Left kidney (tissue), 2 donors: ENCODE measurements around the gene CYP1A2. TPM values are rescaled to one million over a fixed set of nuclear protein-coding genes. Genes with fewer than 3 reads are reported as not detected.

Experiments
- DNase-seq: peaks from one replicate; pipeline ENCODE4 v3.0.0-alpha.2; 2013
- polyA plus RNA-seq: library from polyadenylated mRNA; unstranded; fragments of 120-200 nt; gene quantifications from one replicate; pipeline ENCODE4 v1.2.1, GENCODE V29; 2013; ENCODE audit not compliant: insufficient read length

Gene CYP1A2
- polyA plus RNA-seq, 1 donor, result 0.18 TPM

DNA sequence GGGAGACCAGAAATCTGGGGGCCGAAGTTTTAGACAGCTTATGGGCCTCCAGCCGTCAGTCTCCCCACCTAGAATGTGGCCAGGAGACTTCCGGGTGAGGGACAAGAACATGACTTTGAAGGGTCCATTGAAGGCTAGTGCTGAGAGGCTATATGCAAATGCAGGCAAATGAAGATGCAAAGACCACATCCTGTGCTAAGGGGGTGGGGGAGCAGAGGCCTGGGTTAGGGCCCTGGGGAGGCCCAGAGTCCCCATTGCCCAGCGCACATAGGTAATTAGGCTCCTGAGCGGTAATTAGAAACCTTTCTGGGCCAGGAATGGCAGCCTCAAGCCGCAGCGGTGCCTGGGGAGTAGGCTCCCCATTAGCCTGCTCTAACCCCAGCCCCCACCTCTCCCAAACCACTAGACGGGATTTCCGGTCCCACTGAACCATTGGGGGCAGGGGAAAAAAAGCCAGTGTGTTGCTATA, 40.1 kb downstream of the CYP1A2 start:
- no peak for DNase-seq

GRCh38 chr15:74789171-74789631, 40.6 kb downstream of the CYP1A2 start:
- no peak for DNase-seq

DNA sequence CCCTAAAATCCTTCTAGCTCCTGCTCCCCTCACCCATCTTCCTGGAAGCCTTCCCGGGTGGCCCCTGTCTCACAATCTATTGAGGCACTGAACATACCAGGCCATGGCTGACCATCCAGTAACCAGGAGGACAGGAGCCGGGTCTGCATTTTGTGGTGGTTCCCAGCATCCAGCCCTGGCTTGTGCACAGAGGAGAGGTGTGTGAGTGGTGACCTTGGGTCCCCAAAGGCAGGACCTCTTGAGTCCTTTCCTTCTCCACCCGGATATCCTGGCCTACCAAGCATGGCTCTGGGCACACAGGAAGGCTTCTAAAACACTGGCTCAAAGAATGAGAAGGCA, 41.1 kb downstream of the CYP1A2 start:
- no peak for DNase-seq

DNA sequence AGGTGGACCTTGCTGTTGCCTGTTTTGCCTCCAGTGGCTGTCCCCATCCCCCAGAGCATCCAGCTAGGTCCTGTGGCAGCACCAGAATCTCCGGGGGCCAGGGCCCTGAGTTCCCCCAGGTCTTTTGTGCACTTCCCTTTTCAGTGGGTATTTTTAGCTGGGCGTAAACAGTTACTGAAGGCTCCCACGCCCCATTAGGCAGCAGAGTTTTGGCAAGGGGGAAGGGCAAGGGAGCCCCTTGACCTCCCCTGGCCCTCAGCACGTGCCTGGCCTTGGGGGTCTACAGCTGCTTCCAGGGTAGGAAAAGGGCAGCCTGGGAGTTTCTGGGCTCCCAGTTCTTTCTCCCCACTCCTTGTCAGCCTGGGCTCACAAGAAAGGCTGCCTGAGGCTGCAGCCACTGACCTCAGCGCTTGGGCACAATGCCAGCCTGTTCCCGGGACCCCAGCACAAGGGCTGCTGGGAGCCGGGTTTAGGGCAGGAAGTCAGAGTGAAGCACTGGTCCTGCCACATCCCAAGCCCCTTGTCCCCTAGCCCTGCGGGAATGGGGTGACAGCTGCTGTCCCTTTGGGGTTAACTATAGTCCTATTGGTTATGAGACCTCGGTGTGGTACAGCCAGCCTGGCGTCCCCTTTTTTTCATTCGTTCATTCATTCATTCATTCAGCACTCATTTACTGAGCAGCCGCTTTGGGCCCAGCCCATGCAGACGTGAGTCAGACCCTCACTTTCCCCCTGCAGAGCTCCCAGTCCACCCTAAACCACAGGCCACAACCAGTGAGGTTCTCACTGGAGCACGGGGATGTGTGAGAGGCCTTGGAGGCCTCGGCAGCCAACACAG, 41.7 kb downstream of the CYP1A2 start:
- DNase-seq, result no peak

- no peak for DNase-seq
These were observed 42.4 kb downstream of the CYP1A2 start for GRCh38 chr15:74791007-74791406.

GRCh38 chr15:74791667-74792066, 43.0 kb downstream of the CYP1A2 start:
- DNase-seq, result no peak

- DNase-seq, result no peak
These were observed 43.8 kb downstream of the CYP1A2 start for GRCh38 chr15:74792227-74793016.

DNA sequence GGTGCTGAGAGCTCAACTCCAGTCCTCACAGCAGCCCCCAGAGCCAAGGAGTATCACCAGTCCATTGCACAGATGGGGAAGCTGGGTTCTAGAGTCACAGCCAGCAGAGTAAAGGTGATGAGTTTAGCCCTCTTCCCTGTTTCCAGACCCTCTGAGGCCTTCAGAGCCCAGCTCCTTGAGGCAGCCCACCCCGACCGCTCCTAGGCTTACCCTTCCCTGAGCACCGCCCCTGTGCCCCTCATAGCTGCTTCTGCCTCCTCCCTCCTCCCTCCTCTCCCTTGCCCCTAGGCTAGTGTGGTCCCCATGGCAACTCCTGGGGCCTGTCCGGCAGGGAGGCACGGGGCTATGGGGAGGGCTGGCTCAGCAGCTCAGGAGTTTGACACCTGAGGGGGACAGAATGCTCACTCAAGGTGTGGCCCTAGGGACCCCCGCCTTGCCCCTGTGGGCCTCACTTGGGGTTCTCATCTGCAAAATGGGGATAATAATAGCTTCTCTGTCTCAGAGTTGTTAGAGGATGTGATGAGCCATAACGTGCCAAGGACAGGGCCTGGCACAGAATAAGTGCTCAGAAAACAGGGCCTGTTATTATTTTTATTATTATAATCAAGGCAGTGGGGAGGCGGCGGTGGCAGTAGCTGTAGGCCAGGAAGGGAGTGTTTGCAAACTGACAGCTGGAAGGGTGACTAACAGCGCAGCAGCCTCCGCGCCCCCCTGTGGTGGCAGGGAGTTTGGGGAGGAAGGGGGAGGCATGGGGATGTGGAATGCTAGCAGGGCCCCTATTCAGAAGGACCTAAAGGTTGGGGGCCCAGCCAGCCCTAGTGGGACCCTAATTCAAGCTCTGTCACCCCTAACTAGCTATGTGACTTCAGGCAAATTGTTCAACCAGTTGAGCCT, 44.7 kb downstream of the CYP1A2 start:
- no peak for DNase-seq

- DNase-seq, result no peak
These were observed 45.8 kb downstream of the CYP1A2 start for GRCh38 chr15:74794248-74794969.

GRCh38 chr15:74794970-74795349, 46.3 kb downstream of the CYP1A2 start:
- no peak for DNase-seq

DNA sequence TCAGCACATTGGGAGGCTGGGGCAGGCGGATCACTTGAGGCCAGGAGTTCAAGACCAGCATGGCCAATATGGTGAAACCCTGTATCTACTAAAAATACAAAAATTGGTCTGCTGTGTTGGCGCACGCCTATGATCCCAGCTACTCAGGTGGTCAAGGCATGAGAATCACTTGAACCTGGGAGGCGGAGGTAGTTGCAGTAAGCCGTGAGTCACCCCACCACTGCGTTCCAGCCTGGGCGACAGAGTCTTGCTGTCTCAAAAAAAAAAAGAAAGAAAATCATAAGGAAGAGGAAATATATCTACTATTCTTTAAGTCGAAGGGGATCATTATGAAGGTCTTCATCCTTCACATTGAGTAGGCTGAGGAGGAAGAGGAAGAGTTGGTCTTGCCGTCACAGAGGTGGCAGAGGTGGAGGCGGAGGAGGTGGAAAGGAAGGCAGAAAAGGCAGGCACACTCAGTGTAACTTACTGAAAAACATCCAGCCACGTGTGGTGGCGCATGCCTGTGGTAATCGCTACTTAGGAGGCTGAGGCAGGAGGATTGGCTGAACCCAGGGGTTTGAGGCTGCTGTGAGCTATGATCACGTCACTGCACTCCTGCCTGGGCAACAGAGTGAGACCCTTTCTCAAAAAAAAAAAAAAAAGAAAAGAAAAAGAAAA, 47.5 kb downstream of the CYP1A2 start:
- no peak for DNase-seq

- no peak for DNase-seq
These were observed 50.0 kb downstream of the CYP1A2 start for GRCh38 chr15:74798388-74799254.

GRCh38 chr15:74799255-74799855, 50.7 kb downstream of the CYP1A2 start:
- no peak for DNase-seq

DNA sequence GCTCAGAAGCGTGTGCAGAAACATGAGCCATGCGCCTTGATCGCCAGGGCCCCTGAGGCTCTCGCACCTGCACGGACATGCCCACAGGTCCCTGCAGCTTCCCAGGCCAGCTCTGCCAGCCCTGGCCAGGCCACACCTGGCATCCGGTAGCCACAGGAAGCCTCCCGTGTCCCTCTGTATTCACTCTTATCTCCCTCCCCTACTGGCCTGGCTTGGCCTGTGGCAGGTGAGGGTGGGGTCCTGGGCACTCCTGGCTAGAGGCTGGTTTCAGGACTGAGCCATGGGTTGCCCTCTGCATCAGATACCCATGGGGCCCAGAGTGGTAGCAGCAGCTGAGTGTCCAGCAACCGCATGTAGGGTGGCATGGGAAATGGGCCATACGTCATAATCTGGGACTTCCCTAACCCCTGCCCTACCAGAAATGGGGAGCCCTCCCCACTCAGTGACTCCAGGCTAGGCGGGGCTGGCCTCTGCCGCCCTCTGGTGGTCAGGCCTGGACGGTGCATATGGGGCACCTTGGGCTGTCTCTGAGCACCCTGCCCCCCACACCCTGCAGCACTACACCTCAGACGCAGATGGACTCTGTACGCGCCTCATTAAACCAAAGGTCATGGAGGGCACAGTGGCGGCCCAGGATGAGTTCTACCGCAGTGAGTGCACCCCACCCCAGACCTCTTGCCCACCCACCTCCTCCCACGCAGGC, 51.4 kb downstream of the CYP1A2 start:
- no peak for DNase-seq

GRCh38 chr15:74800559-74801094, 52.0 kb downstream of the CYP1A2 start:
- no peak for DNase-seq

- no peak for DNase-seq
These were observed 52.8 kb downstream of the CYP1A2 start for GRCh38 chr15:74801311-74801997.

DNA sequence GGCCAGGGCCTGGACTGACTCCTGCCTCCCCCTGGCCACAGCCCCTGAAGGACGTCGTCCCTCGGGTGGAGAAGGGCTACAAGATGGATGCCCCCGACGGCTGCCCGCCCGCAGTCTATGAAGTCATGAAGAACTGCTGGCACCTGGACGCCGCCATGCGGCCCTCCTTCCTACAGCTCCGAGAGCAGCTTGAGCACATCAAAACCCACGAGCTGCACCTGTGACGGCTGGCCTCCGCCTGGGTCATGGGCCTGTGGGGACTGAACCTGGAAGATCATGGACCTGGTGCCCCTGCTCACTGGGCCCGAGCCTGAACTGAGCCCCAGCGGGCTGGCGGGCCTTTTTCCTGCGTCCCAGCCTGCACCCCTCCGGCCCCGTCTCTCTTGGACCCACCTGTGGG, 53.6 kb downstream of the CYP1A2 start:
- DNase-seq, result no peak

DNA sequence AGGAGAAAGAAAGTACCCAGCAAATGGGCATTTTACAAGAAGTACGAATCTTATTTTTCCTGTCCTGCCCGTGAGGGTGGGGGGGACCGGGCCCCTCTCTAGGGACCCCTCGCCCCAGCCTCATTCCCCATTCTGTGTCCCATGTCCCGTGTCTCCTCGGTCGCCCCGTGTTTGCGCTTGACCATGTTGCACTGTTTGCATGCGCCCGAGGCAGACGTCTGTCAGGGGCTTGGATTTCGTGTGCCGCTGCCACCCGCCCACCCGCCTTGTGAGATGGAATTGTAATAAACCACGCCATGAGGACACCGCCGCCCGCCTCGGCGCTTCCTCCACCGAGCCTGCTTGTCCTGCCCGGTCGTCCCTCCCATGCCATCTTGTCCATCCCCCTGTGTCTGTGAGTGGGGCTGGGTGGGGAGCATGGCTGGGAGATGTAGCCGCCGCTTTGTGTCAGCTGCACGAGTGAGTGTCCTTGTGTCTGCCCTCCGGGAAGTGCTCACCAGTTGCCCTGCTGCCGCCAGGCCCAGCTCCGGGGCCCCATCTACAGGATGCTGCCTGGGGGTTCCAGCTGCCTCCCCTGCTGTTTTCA, 54.3 kb downstream of the CYP1A2 start:
- no peak for DNase-seq
